H9 (cell line): Measurements from ENCODE around the gene MBD5. TPM values are rescaled to one million over a fixed set of nuclear protein-coding genes. Genes with fewer than 3 reads are reported as not detected.

Experiments used
- DNase-seq: peaks from one replicate; pipeline ENCODE4 v3.0.0-alpha.2; 2017
- H2AFZ ChIP-seq: one replicate; pipeline ENCODE4 v1.6.1; 2013; ENCODE audit warnings: mild to moderate bottlenecking, low read length, control low read depth, moderate library complexity
- H2AK5ac ChIP-seq: 2 replicates; pipeline ENCODE4 v1.6.1; 2013; ENCODE audit warnings: low read length, control low read depth, mixed read lengths; ENCODE audit not compliant: insufficient read length
- H2BK120ac ChIP-seq: one replicate; pipeline ENCODE4 v1.6.1; 2013; ENCODE audit warnings: low read depth, mild to moderate bottlenecking, low read length, control low read depth, inconsistent platforms; ENCODE audit not compliant: poor library complexity, severe bottlenecking
- H2BK12ac ChIP-seq: 2 replicates; pipeline ENCODE4 v1.6.1; 2013; ENCODE audit warnings: low read length, control low read depth, mixed read lengths, low read depth; ENCODE audit not compliant: insufficient read length
- H2BK15ac ChIP-seq: 2 replicates; pipeline ENCODE4 v1.6.1; 2013; ENCODE audit warnings: low read depth, low read length, control low read depth
- H2BK20ac ChIP-seq: one replicate; pipeline ENCODE4 v1.6.1; 2013; ENCODE audit warnings: low read depth, mild to moderate bottlenecking, low read length, control low read depth, inconsistent platforms; ENCODE audit not compliant: poor library complexity, severe bottlenecking
- H2BK5ac ChIP-seq: 2 replicates; pipeline ENCODE4 v1.6.1; 2013; ENCODE audit warnings: low read length, control low read depth, mixed read lengths; ENCODE audit not compliant: insufficient read length
- H3K14ac ChIP-seq: 2 replicates; pipeline ENCODE4 v1.6.1; 2013; ENCODE audit warnings: low read length, control low read depth; ENCODE audit not compliant: insufficient read depth
- H3K18ac ChIP-seq: 2 replicates; pipeline ENCODE4 v1.6.1; 2013; ENCODE audit warnings: low read depth, mild to moderate bottlenecking, mixed read lengths, low read length, control low read depth; ENCODE audit not compliant: insufficient read length
- H3K23ac ChIP-seq: 2 replicates; pipeline ENCODE4 v1.6.1; 2013; ENCODE audit warnings: low read length, control low read depth, mixed read lengths, low read depth; ENCODE audit not compliant: insufficient read length
- H3K23me2 ChIP-seq: 2 replicates; pipeline ENCODE4 v1.6.1; 2013; ENCODE audit warnings: low read depth, mild to moderate bottlenecking, mixed read lengths, low read length, control low read depth; ENCODE audit not compliant: insufficient read length, poor library complexity, severe bottlenecking
- H3K27ac ChIP-seq: 2 replicates; pipeline ENCODE4 v1.5.1; 2013; ENCODE audit warnings: low read length, control low read depth, mixed read lengths, low read depth; ENCODE audit not compliant: insufficient read length
- H3K27me3 ChIP-seq: 2 replicates; pipeline ENCODE4 v1.6.1; 2013; ENCODE audit warnings: low read length, control low read depth, inconsistent platforms; ENCODE audit not compliant: insufficient read depth
- H3K4ac ChIP-seq: 2 replicates; pipeline ENCODE4 v1.6.1; 2013; ENCODE audit warnings: low read depth, mild to moderate bottlenecking, control low read depth, inconsistent platforms, low read length, moderate library complexity
- H3K4me1 ChIP-seq: 2 replicates; pipeline ENCODE4 v1.6.1; 2013; ENCODE audit warnings: low read length, control low read depth, inconsistent platforms; ENCODE audit not compliant: insufficient read depth
- H3K4me2 ChIP-seq: 2 replicates; pipeline ENCODE4 v1.6.1; 2013; ENCODE audit warnings: low read length, control low read depth, mixed read lengths; ENCODE audit not compliant: insufficient read length, insufficient read depth
- H3K56ac ChIP-seq: 2 replicates; pipeline ENCODE4 v1.6.1; 2013; ENCODE audit warnings: low read depth, mild to moderate bottlenecking, mixed read lengths, low read length, control low read depth; ENCODE audit not compliant: insufficient read length
- H3K79me1 ChIP-seq: 2 replicates; pipeline ENCODE4 v1.6.1; 2013; ENCODE audit warnings: low read depth, mild to moderate bottlenecking, moderate library complexity, low read length, control low read depth, inconsistent platforms; ENCODE audit not compliant: insufficient read depth, poor library complexity, severe bottlenecking
- H3K79me2 ChIP-seq: 2 replicates; pipeline ENCODE4 v1.6.1; 2013; ENCODE audit warnings: low read length, control low read depth, inconsistent platforms; ENCODE audit not compliant: insufficient read depth
- H3K9ac ChIP-seq: 2 replicates; pipeline ENCODE4 v1.6.1; 2013; ENCODE audit warnings: low read length, control low read depth, mixed read lengths; ENCODE audit not compliant: insufficient read length; ENCODE audit errors: extremely low read depth
- H3K9me3 ChIP-seq: one replicate; pipeline ENCODE4 v1.6.1; 2013; ENCODE audit warnings: low read depth, low read length, inconsistent platforms; ENCODE audit not compliant: control insufficient read depth
- H3T11ph ChIP-seq: one replicate; pipeline ENCODE4 v1.6.1; 2013; ENCODE audit warnings: mild to moderate bottlenecking, low read length, control low read depth, inconsistent platforms
- H4K20me1 ChIP-seq: one replicate; pipeline ENCODE4 v1.6.1; 2013; ENCODE audit not compliant: control insufficient read depth, insufficient read length, insufficient read depth
- H4K5ac ChIP-seq: 2 replicates; pipeline ENCODE4 v1.6.1; 2013; ENCODE audit warnings: low read depth, mild to moderate bottlenecking, mixed read lengths, low read length, control low read depth; ENCODE audit not compliant: insufficient read length
- H4K8ac ChIP-seq: replicated peaks from 2 replicates; pipeline ENCODE4 v1.6.1; 2013; ENCODE audit warnings: low read length, control low read depth, mixed read lengths, low read depth; ENCODE audit not compliant: insufficient read length
- H4K91ac ChIP-seq: 2 replicates; pipeline ENCODE4 v1.6.1; 2013; ENCODE audit warnings: low read depth, mild to moderate bottlenecking, moderate library complexity, mixed read lengths, low read length, control low read depth; ENCODE audit not compliant: insufficient read length
- H3K27ac Mint-ChIP-seq, 3 experiments: 2 replicates in 2 of 3; 3 replicates in 1 of 3; pipeline ENCODE4 v1.8.0; 2020 to 2021; ENCODE audit warnings: mixed read lengths in 3 of 3, mild to moderate bottlenecking in 1 of 3, moderate library complexity in 1 of 3
- H3K27me3 Mint-ChIP-seq: 2 replicates; pipeline ENCODE4 v1.8.0; 2021; ENCODE audit warnings: low read depth, mild to moderate bottlenecking, moderate library complexity, mixed read lengths
- H3K36me3 Mint-ChIP-seq, 3 experiments: 2 replicates in 2 of 3; 3 replicates in 1 of 3; pipeline ENCODE4 v1.8.0; 2020 to 2021; ENCODE audit warnings: low read depth in 3 of 3, mixed read lengths in 3 of 3; ENCODE audit not compliant: insufficient read depth in 1 of 3
- H3K4me1 Mint-ChIP-seq, 2 experiments: 2 replicates each; pipeline ENCODE4 v1.8.0; 2020; ENCODE audit warnings: mixed read lengths in 2 of 2
- H3K4me3 Mint-ChIP-seq, 2 experiments: 2 replicates in 1 of 2; 3 replicates in 1 of 2; pipeline ENCODE4 v1.8.0; 2020 to 2021; ENCODE audit warnings: mild to moderate bottlenecking in 2 of 2, mixed read lengths in 2 of 2, moderate library complexity in 1 of 2
- H3K9me3 Mint-ChIP-seq, 2 experiments: 2 replicates in 1 of 2; 3 replicates in 1 of 2; pipeline ENCODE4 v1.8.0; 2020; ENCODE audit warnings: mild to moderate bottlenecking in 2 of 2, mixed read lengths in 2 of 2, moderate library complexity in 1 of 2
- CTCF ChIP-seq: fragments of 200-600 bp; sonication (generic); conservative IDR thresholded peaks from 3 replicates; pipeline ENCODE4 v1.8.0; 2021; ENCODE audit warnings: antibody characterized with exemption, mild to moderate bottlenecking
- WGBS: extraction: QIAGEN DNeasy Blood & Tissue Kit; methylation state at CpG from one replicate; pipeline ENCODE4 v1.1.7; 2013; ENCODE audit warnings: missing lambda C conversion rate, low lambda C conversion rate, mixed read lengths; ENCODE audit not compliant: insufficient read length; ENCODE audit errors: extremely low coverage; 5-methylcytosine and 5-hydroxymethylcytosine counted together
- total RNA-seq: library from RNA; stranded (reverse); gene quantifications from 2 replicates; pipeline ENCODE4 v1.2.1, GENCODE V29; 2021

MBD5 gene
- total RNA-seq, 1 experiment from 2014 or later = 23.1 TPM

DNA sequence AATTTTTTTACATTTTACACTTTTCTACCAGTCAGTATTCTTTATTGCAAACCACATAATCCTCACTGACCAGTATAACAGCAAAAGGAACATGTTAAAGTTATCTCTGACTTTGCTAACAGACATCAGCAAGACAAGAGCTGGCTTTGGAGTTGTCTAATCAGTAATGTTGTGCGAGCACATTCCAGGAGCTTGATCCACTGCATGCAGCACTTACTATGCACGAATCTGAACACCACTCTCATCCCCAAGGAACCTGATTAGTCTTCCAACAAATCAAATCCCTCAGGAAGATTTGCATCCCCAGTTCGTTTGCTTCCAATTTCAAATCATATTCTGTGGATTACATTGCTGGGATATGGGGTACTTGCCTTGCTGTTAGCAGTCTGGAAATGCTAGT, 354.3 kb downstream of the MBD5 start:
- Histone ChIP-seq H2BK20ac (no peak overlapping the region), H3T11ph (no peak overlapping the region), H3K4ac (no peak overlapping the region), H2AFZ (no peak overlapping the region), H3K79me1 (no peaks in the 10 kb centered on the region), H2BK15ac (no peak overlapping the region), H3K27me3 (no peaks in the 10 kb centered on the region), H4K91ac (no peak overlapping the region), H3K9ac (no peak overlapping the region), H3K4me2 (no peak overlapping the region), H3K79me2 (no peaks in the 10 kb centered on the region), H3K9me3 (no peaks in the 10 kb centered on the region), H3K18ac (no peak overlapping the region), H2AK5ac (no peak overlapping the region), H3K27ac (no peak overlapping the region), H3K56ac (no peak overlapping the region), H3K23ac (no peak overlapping the region), H3K4me1 (no peaks in the 10 kb centered on the region), H2BK120ac (no peak overlapping the region), H2BK12ac (no peak overlapping the region), H2BK5ac (no peak overlapping the region), H4K20me1 (no peaks in the 10 kb centered on the region), H4K8ac (no peak overlapping the region), H3K23me2 (no peaks in the 10 kb centered on the region), H3K14ac (peak overlapping the region; percentile 36; the same call in 1 of the 2 replicates), H4K5ac (no peak overlapping the region)
- WGBS = no CpG with 5 or more reads among the region's 3 CpGs
- DNase-seq = no peak
- peaks cover 9 to 21% (median 15%) of the 10 kb centered on the region in 3 experiments for H3K36me3 Mint-ChIP-seq
- H3K4me1 Mint-ChIP-seq = no peaks in the 10 kb centered on the region
- no peak overlapping the region for H3K27ac Mint-ChIP-seq
- H3K27me3 Mint-ChIP-seq = no peaks in the 10 kb centered on the region
- H3K9me3 Mint-ChIP-seq = peaks cover 15 to 16% of the 10 kb centered on the region in 2 experiments
- TF ChIP-seq CTCF = no peak
- no peak overlapping the region for H3K4me3 Mint-ChIP-seq
